HG03039 (cell line): ENCODE results near the gene ACLY.
"Not testable (repeated sequence)": the region's sequence is repeated elsewhere in the genome, so short reads cannot be mapped to it uniquely, and the experiment has no call there.

ENCODE experiments used
- ATAC-seq: cut with Tn5 transposase; IDR thresholded peaks from one replicate; pipeline ENCODE4 v1.9.1; 2021; ENCODE audit warnings: mild to moderate bottlenecking, moderate library complexity; ENCODE audit not compliant: unreplicated experiment

Gene ACLY

DNA sequence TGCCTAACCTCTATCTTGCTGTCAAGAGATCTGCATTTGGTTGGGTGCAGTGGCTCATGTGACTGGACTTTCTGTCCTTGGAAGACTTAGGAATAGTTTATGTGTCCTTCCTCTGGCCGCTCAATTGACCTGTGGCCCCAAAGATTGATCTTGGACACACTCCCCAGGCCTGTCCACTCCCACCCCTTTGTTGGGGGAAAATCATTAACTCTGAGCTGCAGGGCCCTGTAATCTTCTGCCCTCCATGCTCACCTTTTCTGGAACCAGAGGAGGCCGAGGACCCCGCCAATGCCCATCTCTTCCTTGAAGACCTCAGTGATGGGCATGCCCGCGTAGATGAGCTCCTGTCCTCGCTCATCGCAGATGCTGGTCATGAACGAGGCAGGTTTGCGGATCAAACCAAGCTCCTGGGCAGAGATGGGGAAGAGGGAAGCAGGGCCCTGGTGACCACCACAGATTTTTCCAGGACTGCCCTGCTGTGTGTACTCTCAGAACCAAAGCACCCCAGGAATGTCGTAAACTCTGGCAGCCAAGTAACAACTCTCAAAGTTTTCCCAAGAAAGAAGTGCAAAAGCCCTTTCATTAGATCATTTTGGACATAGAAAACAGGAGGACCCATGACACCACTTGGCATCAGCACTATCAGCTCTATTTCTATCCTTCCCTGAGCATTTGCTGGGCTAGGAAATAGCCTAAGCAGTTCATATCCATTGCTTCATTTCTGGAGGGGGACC lies 45.0 kb downstream of the ACLY start:
- no peak for ATAC-seq

- ATAC-seq, result no peak
These were observed 47.0 kb downstream of the ACLY start for GRCh38 chr17:41871789-41872188.

DNA sequence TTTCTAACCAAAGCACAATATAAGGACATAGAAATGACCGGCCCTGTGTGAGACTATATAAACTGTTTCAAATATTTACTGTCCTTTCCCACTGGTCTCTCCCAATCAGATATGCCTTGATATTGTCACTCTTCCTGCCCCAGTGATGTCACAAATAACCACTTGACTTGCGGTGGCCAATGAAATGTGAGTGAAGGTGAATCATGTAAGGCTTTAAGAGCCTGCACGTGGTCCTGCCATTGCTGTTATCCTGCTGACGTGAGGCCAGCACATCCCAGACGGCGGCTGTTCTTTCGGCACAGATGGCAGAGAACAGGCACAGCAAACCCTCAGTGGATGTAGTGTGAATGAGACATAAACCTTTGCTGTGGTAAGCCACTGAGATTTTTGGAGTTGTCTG lies 48.1 kb downstream of the ACLY start:
- no peak for ATAC-seq

- no peak for ATAC-seq
These were observed 48.7 kb downstream of the ACLY start for GRCh38 chr17:41870097-41870496.

GRCh38 chr17:41869426-41869825 lies 49.3 kb downstream of the ACLY start:
- ATAC-seq, result no peak

GRCh38 chr17:41868568-41868967 lies 50.2 kb downstream of the ACLY start:
- no peak for ATAC-seq

- no peak for ATAC-seq
These were observed 53.2 kb downstream of the ACLY start for GRCh38 chr17:41865596-41865893.

- ATAC-seq, result peak; percentile 74
These were observed 53.7 kb downstream of the ACLY start, which contains the start of gene KLHL11 for GRCh38 chr17:41864836-41865595. Gene KLHL11 (minus strand): TSS chr17:41865423. CDS start chr17:41865370, 53 bp downstream.

GRCh38 chr17:41864498-41864835 lies 54.3 kb downstream of the ACLY start:
- ATAC-seq, result no peak

- no peak for ATAC-seq
These were observed 55.5 kb downstream of the ACLY start for GRCh38 chr17:41863074-41863848.

- ATAC-seq, result no peak
These were observed 58.4 kb downstream of the ACLY start for GRCh38 chr17:41860254-41860931.

DNA sequence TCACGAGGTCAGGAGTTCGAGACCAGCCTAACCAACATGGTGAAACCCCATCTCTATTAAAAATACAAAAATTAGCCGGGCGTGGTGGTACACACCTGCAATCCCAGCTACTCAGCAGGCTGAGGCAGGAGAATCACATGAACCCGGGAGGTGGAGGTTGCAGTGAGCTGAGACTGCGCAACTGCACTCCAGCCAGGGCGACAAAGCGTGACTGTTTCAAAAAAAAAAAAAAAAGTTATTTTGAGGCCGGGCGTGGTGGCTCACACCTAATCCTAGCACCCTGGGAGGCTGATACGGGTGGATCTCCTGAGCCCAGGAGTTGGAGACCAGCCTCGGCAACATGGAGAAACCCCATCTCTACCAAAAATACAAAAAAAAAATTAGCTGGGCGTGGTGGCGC lies 67.4 kb downstream of the ACLY start:
- not testable (repeated sequence) for ATAC-seq

DNA sequence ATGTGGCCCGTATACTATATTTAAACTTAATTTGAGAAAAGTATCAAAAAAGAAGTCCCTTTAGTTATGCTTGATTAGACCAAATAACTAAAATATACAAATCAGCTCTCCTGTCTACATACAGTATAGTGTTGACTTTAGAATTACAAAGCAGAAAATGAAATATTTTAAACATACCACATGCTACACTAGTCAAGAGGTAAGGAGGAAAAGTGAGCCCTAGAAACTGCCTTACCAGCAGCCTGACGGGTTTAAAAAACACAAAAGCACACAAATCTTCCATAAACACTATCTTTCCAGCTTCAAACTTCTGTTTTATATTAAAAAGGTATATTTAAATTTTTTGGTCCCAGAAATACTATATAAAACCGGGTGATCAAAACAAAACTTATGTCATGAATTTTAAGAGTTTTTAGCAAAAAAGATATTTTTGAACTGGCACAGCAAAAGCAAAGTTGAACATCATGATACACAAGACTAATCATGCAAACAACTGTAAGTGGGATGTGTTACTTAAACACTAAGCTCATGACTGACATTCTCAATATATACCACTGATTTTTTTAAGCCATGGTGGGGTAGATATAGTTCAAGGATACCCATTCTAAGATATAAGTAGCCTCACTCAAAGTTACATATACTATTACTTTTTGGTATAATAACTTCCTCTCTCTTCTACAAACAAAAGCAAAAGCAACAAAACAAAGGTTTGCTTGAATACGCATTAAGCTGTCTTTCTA lies 69.3 kb downstream of the ACLY start:
- ATAC-seq, result no peak

DNA sequence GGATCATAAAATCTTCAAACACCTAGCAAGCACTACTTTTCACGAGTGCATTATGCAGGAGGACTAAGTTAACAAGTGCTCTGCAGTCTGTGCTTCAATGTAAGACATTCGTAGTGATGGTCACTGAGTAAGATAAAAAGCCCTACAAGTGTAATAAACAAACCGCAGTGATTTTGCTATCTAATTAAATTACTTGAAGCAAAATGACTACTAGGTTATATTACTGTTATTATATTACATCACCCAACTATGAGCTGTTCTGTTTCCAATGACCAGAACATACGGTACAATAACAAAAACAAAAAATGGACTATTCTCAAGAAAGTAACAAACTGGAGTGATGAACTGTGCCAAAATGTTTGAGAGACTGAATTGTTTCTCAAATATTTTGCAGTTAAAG lies 70.0 kb downstream of the ACLY start:
- ATAC-seq, result no peak

DNA sequence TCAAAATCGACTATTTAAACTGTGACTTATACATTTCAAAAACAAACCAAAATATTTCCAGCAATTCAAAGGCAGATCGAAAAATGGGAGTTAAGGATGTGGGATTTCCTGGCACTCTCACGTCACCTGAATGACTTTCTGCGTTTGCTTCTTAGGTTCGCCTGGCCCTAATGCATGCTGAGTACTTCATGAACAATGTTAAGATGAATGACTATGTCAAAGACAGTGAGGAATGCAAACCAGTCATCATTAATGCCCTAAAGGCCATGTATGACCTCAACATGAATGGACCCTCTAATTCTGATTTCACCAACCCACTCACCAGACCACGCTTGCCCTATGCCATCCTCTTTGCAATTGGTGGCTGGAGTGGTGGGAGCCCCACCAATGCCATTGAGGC lies 73.8 kb downstream of the ACLY start:
- no peak for ATAC-seq

DNA sequence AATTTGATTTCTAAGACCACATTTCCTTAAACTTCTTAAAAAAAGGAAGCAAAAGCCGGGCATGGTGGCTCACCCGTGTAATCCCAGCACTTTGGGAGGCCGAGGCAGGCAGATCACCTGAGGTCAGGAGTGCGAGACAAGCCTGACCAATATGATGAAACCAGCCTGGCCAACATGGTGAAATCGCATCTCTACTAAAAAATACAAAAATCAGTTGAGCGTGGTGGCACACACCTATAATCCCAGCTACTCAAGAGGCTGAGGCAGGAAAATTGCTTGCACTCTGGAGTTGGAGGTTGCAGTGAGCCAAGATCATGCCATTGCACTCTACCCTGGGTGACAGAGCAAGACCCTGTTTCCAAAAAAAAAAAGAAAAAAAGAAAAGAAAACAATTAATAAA lies 78.0 kb downstream of the ACLY start:
- ATAC-seq, result not testable (repeated sequence)

GRCh38 chr17:41839448-41839847 lies 79.3 kb downstream of the ACLY start:
- ATAC-seq, result not testable (repeated sequence)

DNA sequence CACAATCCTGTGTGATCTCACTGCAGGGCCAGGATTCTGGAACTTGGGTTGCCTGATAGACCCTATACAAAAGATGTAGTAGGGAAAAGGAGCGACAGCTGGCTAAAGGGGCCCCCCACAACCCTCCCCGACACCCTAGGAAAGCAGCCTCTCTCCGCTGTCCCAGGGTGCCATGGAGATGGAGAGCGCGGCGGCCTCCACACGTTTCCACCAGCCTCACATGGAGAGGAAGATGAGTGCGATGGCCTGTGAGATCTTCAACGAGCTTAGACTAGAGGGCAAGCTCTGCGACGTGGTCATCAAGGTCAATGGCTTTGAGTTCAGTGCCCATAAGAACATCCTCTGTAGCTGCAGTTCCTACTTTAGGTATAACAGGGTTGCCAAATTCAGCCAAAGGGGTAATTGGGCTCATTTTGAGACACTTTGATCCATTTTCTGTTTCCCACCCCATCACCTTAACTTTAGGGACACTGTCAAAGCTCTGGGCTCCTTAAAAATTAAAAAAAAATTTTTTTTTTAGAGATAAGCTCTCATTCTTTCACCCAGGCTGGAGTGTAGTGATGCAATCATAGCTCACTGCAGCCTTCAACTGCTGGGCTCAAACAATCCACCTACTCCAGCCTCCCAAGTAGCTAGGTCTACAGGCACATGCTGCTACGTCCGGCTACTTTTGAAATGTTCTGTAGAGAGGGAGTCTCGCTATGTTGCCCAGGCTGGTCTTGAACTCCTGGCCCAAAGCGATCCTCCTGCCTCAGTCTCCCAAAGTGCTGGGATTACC lies 80.8 kb downstream of the ACLY start, which contains the start of gene KLHL10:
KLHL10 (plus strand) TSS at position 65 of the 778 bp plus-strand sequence; CDS start at position 173, 108 bp downstream.
- ATAC-seq, result no peak

GRCh38 chr17:41836550-41837196 lies 82.1 kb downstream of the ACLY start:
- ATAC-seq, result no peak
